Activated CD4-positive, alpha-beta T cell treated with anti-CD3 and anti-CD28 coated beads, Interleukin-2, amount 10 ng/mL, durations not matched to agents 24 days and 14 days (primary cell): ENCODE data around the gene EIPR1. TPM values are rescaled to one million over a fixed set of nuclear protein-coding genes. Genes with fewer than 3 reads are reported as not detected.
A peak's percentile ranks its signal among the peaks of the same experiment; 100 is the strongest.

Experiments used
- DNase-seq: peaks from one replicate; pipeline ENCODE4 v3.0.0; 2022
- H3K27ac Mint-ChIP-seq: one replicate; pipeline ENCODE4 v1.8.0; 2022; ENCODE audit warnings: mild to moderate bottlenecking, mixed read lengths
- H3K27me3 Mint-ChIP-seq: one replicate; pipeline ENCODE4 v1.8.0; 2022; ENCODE audit warnings: mixed read lengths
- H3K36me3 Mint-ChIP-seq: one replicate; pipeline ENCODE4 v1.8.0; 2022; ENCODE audit warnings: low read depth, mild to moderate bottlenecking, mixed read lengths
- H3K4me1 Mint-ChIP-seq: one replicate; pipeline ENCODE4 v1.8.0; 2021; ENCODE audit warnings: mixed read lengths
- H3K4me3 Mint-ChIP-seq: one replicate; pipeline ENCODE4 v1.8.0; 2022; ENCODE audit warnings: mild to moderate bottlenecking, moderate library complexity, mixed read lengths
- H3K9me3 Mint-ChIP-seq: one replicate; pipeline ENCODE4 v1.8.0; 2021; ENCODE audit warnings: mixed read lengths
- intact Hi-C: fragments of 100-400 bp; cut with micrococcal nuclease; formaldehyde crosslinking; loops from one replicate; pipeline ENCODE4 v1.15.1; 2023
- total RNA-seq: library from RNA; stranded (reverse); gene quantifications from 2 replicates; pipeline ENCODE4 v1.2.3, GENCODE V29; 2022

Gene EIPR1
- total RNA-seq, 1 donor from 2014 or later = 52.1 TPM

- H3K36me3 Mint-ChIP-seq = peaks cover 26% of the 10 kb centered on the region
Observed at GRCh38 chr2:3214806-3215404, 162.7 kb downstream of the EIPR1 start.

DNA sequence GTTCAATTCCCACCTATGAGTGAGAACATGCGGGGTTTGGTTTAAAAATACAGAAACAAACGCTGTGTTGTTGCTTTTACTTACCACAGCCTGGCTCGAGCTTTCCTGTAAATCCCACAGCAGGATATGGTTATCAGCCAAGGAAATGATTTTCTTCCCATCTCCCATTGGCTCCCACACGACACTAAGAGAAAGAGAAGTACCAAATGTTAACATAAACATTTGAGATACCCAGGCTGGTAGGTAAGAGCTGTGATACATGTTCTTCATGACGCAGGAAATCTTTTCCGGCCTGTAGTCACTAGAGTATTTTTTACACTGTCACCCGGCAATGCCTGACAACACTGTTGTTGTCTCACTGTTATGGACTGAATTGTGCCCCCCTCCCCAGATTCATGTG lies 163.6 kb downstream of the EIPR1 start:
- Mint-ChIP-seq H3K36me3 (peaks cover 25% of the 10 kb centered on the region), H3K27me3 (no peaks in the 10 kb centered on the region), H3K27ac (peak overlapping the region; percentile 20), H3K9me3 (peaks cover 12% of the 10 kb centered on the region), H3K4me3 (no peak overlapping the region), H3K4me1 (peaks cover 28% of the 10 kb centered on the region)
- DNase-seq = no peak
- intact Hi-C loops = no loop called here

More at GRCh38 chr2:3214806-3215404, 162.7 kb downstream of the EIPR1 start:
- Mint-ChIP-seq H3K27ac (no peak overlapping the region), H3K27me3 (no peaks in the 10 kb centered on the region), H3K4me1 (peaks cover 28% of the 10 kb centered on the region), H3K4me3 (no peak overlapping the region), H3K9me3 (peaks cover 13% of the 10 kb centered on the region)
- no peak for DNase-seq
- intact Hi-C loops = no loop called here

- no peak for DNase-seq
- H3K4me3 Mint-ChIP-seq = no peak overlapping the region
- H3K36me3 Mint-ChIP-seq = peaks cover 28% of the 10 kb centered on the region
- H3K27ac Mint-ChIP-seq = no peak overlapping the region
- peaks cover 28% of the 10 kb centered on the region for H3K4me1 Mint-ChIP-seq
- H3K9me3 Mint-ChIP-seq = peaks cover 12% of the 10 kb centered on the region
- H3K27me3 Mint-ChIP-seq = no peaks in the 10 kb centered on the region
- intact Hi-C loops = no loop called here
Observed at GRCh38 chr2:3212984-3213383, 164.6 kb downstream of the EIPR1 start.

DNA sequence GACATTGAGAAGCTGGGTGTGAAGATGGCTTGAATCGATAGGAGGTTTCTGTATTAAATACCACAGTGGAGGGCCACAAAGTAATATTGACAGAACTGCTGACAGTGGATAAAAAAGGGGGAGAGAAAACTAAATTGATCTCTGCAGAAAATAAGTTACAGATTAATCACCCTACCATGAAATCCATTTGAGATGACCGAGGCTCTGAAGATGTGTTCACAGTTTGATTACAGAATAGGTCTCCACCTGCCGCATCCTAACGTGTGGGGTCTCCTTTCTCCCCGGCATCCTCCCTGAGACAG lies 165.6 kb downstream of the EIPR1 start:
- no peaks in the 10 kb centered on the region for H3K27me3 Mint-ChIP-seq
- peaks cover 23% of the 10 kb centered on the region for H3K4me1 Mint-ChIP-seq
- H3K36me3 Mint-ChIP-seq = peaks cover 27% of the 10 kb centered on the region
- H3K9me3 Mint-ChIP-seq = peaks cover 12% of the 10 kb centered on the region
- intact Hi-C loops = no loop called here
- no peak for DNase-seq
- H3K27ac Mint-ChIP-seq = no peak overlapping the region
- H3K4me3 Mint-ChIP-seq = no peak overlapping the region

- peaks cover 19% of the 10 kb centered on the region for H3K4me1 Mint-ChIP-seq
Observed at GRCh38 chr2:3211256-3212060, 166.2 kb downstream of the EIPR1 start.

GRCh38 chr2:3210257-3210656 lies 167.4 kb downstream of the EIPR1 start:
- no peaks in the 10 kb centered on the region for H3K27me3 Mint-ChIP-seq

More at GRCh38 chr2:3211256-3212060, 166.2 kb downstream of the EIPR1 start:
- Mint-ChIP-seq H3K36me3 (peaks cover 27% of the 10 kb centered on the region), H3K27me3 (no peaks in the 10 kb centered on the region), H3K4me3 (no peak overlapping the region), H3K27ac (no peak overlapping the region), H3K9me3 (peaks cover 11% of the 10 kb centered on the region)
- no peak for DNase-seq
- intact Hi-C loops = no loop called here

DNA sequence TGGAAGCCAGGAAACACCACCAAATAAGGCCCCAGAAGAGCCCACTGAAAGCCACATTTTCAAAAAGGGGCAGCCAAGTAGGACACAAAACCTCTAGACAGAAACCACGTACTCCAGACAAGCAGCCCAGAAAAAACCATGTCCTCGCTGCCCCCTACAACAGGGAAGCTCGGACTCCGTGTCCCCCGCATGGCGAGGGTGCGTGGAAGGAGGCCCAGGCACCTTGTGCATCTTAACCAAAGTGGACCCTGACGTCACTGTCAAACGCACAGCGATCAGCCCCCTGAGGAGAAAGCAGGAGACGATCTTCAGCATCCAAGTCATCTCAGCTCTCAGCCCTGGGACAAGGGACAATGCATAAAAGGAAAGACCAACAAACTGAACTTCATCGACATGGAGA lies 168.4 kb downstream of the EIPR1 start:
- H3K4me1 Mint-ChIP-seq = peaks cover 3% of the 10 kb centered on the region
- DNase-seq = no peak
- H3K36me3 Mint-ChIP-seq = peaks cover 19% of the 10 kb centered on the region
- H3K27me3 Mint-ChIP-seq = no peaks in the 10 kb centered on the region
- no peaks in the 10 kb centered on the region for H3K9me3 Mint-ChIP-seq
- H3K4me3 Mint-ChIP-seq = no peak overlapping the region
- H3K27ac Mint-ChIP-seq = peak overlapping the region; percentile 22
- intact Hi-C loops = no loop called here

More at GRCh38 chr2:3210257-3210656, 167.4 kb downstream of the EIPR1 start:
- H3K36me3 Mint-ChIP-seq = peaks cover 25% of the 10 kb centered on the region
- no peak overlapping the region for H3K4me3 Mint-ChIP-seq
- no peak for DNase-seq
- H3K9me3 Mint-ChIP-seq = peaks cover 4% of the 10 kb centered on the region
- intact Hi-C loops = no loop called here
- H3K4me1 Mint-ChIP-seq = peaks cover 13% of the 10 kb centered on the region
- no peak overlapping the region for H3K27ac Mint-ChIP-seq

- intact Hi-C loops = no loop called here
Observed at GRCh38 chr2:3208591-3208990, 169.0 kb downstream of the EIPR1 start.

GRCh38 chr2:3208179-3208578 lies 169.4 kb downstream of the EIPR1 start:
- Mint-ChIP-seq H3K27me3 (no peaks in the 10 kb centered on the region), H3K4me3 (no peak overlapping the region), H3K36me3 (peaks cover 13% of the 10 kb centered on the region), H3K27ac (no peak overlapping the region), H3K9me3 (no peaks in the 10 kb centered on the region), H3K4me1 (no peaks in the 10 kb centered on the region)
- DNase-seq = no peak
- intact Hi-C loops = no loop called here

More at GRCh38 chr2:3208591-3208990, 169.0 kb downstream of the EIPR1 start:
- no peak overlapping the region for H3K4me3 Mint-ChIP-seq
- no peaks in the 10 kb centered on the region for H3K27me3 Mint-ChIP-seq
- DNase-seq = no peak
- no peak overlapping the region for H3K27ac Mint-ChIP-seq
- no peaks in the 10 kb centered on the region for H3K4me1 Mint-ChIP-seq
- H3K36me3 Mint-ChIP-seq = peaks cover 15% of the 10 kb centered on the region
- H3K9me3 Mint-ChIP-seq = no peaks in the 10 kb centered on the region

- H3K27ac Mint-ChIP-seq = no peak overlapping the region
- no peaks in the 10 kb centered on the region for H3K9me3 Mint-ChIP-seq
- no peaks in the 10 kb centered on the region for H3K4me1 Mint-ChIP-seq
- intact Hi-C loops = no loop called here
- H3K36me3 Mint-ChIP-seq = peaks cover 14% of the 10 kb centered on the region
- no peaks in the 10 kb centered on the region for H3K27me3 Mint-ChIP-seq
- DNase-seq = no peak
- H3K4me3 Mint-ChIP-seq = no peak overlapping the region
Observed at GRCh38 chr2:3207091-3207491, 170.5 kb downstream of the EIPR1 start.

DNA sequence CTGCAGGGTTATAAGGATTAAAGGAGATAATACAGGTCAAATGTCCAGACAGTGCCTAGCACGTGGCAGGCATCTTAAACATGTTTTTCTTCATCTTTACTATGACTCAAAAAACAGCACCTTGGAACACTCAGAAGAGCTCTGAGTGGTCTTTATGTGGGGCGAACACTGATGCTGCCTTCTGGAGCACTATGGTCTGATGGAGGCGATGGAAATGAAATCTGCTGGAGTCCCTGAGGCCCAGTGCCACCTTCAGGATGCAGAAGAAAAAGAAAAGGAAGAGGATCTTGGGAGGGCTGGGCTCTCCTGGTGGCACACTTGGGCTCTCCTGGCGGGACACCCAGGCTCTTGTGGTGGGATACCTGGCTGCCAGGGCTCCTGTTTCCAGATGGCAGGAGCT lies 171.8 kb downstream of the EIPR1 start:
- H3K4me3 Mint-ChIP-seq = no peak overlapping the region
- no peaks in the 10 kb centered on the region for H3K9me3 Mint-ChIP-seq
- no peak for DNase-seq
- H3K27me3 Mint-ChIP-seq = no peaks in the 10 kb centered on the region
- no peaks in the 10 kb centered on the region for H3K4me1 Mint-ChIP-seq
- no peak overlapping the region for H3K27ac Mint-ChIP-seq
- intact Hi-C loops = no loop called here
- H3K36me3 Mint-ChIP-seq = peaks cover 11% of the 10 kb centered on the region

DNA sequence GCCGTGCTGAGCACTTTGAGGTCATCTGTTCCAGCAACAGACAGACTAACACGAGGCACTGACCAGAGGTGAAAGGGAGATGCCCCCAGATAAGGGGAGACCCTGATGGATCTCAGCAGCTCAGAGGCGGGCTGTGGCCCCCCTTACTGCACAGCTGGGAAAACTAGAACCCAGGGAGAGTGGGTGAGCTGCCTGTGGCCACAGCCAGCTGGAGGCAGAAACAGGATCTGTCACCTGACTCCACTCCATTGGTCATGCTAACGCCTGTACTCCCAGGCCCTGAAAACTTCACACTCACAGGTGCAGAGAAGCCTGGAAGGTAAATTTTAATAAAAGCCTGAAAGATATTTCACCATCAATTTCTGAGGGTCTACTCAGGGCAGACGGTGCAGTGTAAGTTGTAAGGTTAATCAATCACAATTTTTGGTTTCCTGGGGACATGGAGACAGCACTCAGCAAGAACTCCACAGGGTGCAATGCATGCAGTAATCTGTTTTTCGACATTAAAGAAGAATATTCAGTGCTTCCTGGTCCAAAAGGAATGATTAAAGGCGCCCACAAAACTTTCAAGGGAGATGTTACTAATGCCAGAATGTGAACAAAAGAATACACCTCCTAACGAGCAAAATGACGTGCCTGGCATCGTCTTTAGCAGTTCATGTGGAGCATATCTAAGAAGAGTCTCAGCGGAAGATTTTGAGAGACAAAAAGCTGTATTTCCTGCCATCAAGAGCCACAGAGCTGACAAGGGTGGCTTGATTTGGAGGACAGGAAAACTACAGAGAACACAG lies 173.4 kb downstream of the EIPR1 start:
- H3K27ac Mint-ChIP-seq = no peak overlapping the region
- intact Hi-C loops = no loop called here
- no peaks in the 10 kb centered on the region for H3K27me3 Mint-ChIP-seq
- H3K4me3 Mint-ChIP-seq = no peak overlapping the region
- H3K9me3 Mint-ChIP-seq = no peaks in the 10 kb centered on the region
- no peak for DNase-seq
- peaks cover 10% of the 10 kb centered on the region for H3K36me3 Mint-ChIP-seq
- H3K4me1 Mint-ChIP-seq = no peaks in the 10 kb centered on the region

DNA sequence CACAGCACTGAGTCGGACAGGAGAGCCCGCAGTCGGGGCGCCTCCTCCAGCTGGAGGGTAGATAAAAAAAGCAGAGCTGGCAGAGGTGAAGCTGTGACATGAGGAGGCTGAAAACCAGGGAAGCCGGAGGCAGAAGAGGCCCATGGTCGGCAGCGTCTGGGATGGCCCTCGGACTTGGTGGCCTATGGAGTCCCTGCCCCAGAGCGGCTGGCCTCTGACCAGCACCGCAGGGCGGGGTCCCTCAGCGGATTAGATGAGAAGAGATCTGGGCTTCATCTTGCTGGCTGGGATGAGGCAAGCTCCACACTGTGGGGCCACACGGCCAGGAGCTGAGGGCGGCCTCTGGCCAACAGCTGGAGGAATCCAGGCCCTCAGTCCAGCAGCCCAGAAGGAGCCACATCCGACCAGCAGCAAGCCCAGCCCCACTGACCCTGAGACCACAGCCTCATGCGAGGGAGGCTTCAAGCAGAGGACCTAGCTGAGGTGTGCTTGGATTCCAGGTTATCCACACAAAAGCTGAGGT lies 174.1 kb downstream of the EIPR1 start:
- peak overlapping the region; percentile 59 for H3K27ac Mint-ChIP-seq
- no peaks in the 10 kb centered on the region for H3K27me3 Mint-ChIP-seq
- no peaks in the 10 kb centered on the region for H3K4me1 Mint-ChIP-seq
- no peak for DNase-seq
- intact Hi-C loops = no loop called here
- no peaks in the 10 kb centered on the region for H3K9me3 Mint-ChIP-seq
- H3K36me3 Mint-ChIP-seq = peaks cover 10% of the 10 kb centered on the region
- H3K4me3 Mint-ChIP-seq = no peak overlapping the region

DNA sequence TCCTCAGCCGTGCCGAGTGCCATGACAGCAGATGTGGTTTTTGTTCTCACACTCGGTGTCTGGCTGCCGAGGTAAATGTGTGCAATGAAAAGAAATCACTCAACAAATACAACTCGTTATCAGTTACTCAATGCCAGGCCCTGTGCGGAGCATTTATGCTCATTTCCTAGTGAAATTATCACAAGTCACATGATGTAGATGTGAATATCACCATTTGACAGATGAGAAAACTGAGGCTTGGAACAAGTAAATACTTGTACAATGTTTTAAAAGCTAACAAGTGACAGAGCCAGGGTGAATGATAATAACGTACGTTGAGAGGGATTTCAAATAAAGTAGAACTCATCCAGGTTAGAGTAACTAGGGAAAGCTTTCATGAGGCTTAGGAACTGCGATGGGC lies 174.7 kb downstream of the EIPR1 start:
- Mint-ChIP-seq H3K9me3 (no peaks in the 10 kb centered on the region), H3K36me3 (peaks cover 8% of the 10 kb centered on the region), H3K27ac (peak overlapping the region; percentile 59), H3K4me1 (peaks cover 3% of the 10 kb centered on the region), H3K27me3 (no peaks in the 10 kb centered on the region), H3K4me3 (no peak overlapping the region)
- intact Hi-C loops = no loop called here
- DNase-seq = no peak
